Brain microvascular endothelial cell (primary cell): ENCODE measurements around the gene SVOPL.

Source experiments
- DNase-seq: peaks from one replicate; pipeline ENCODE4 v3.0.0-alpha.2; 2020
- H3K27ac ChIP-seq: fragments of 250-450 bp; sonication (Bioruptor Pico); 2 replicates; pipeline ENCODE4 v1.5.1; 2020; ENCODE audit warnings: mild to moderate bottlenecking, moderate library complexity
- H3K27me3 ChIP-seq: fragments of 250-450 bp; sonication (Bioruptor Pico); replicated peaks from 2 replicates; pipeline ENCODE4 v1.5.1; 2020; ENCODE audit warnings: mild to moderate bottlenecking
- H3K36me3 ChIP-seq: fragments of 250-450 bp; sonication (Bioruptor Pico); replicated peaks from 2 replicates; pipeline ENCODE4 v1.5.1; 2020; ENCODE audit warnings: mild to moderate bottlenecking
- H3K4me3 ChIP-seq: 2 replicates; pipeline ENCODE4 v1.5.1; 2011; ENCODE audit warnings: low read depth, mild to moderate bottlenecking, control low read depth, low read length, moderate library complexity
- CTCF ChIP-seq: IDR thresholded peaks from 2 replicates; pipeline ENCODE4 v1.5.1; 2011; ENCODE audit warnings: low read depth, mild to moderate bottlenecking, moderate library complexity, low read length, control low read depth, inconsistent platforms; ENCODE audit errors: missing control alignments
- in situ Hi-C: cut with HindIII; loops from 2 replicates; pipeline ENCODE4 v1.10.0; 2017; ENCODE audit warnings: low sequenced_read_pairs, low pct_ligation_motif_present

The SVOPL gene

GRCh38 chr7:138700857-138701536 lies at the start of gene SVOPL:
Gene SVOPL (minus strand): TSS chr7:138701362. CDS start chr7:138679045, 22,317 bp downstream.
- H3K36me3 ChIP-seq, result no peaks in the 10 kb centered on the region
- no peak for DNase-seq
- in situ Hi-C loops, result no loop called here
- H3K27me3 ChIP-seq, result no peaks in the 10 kb centered on the region
- no peak within 1 kb of the TSS for H3K4me3 ChIP-seq
- no peak within 1 kb of the TSS for H3K27ac ChIP-seq
- TF ChIP-seq CTCF, result no peak

- no peak overlapping the region for H3K27ac ChIP-seq
- in situ Hi-C loops, result no loop called here
Measured at GRCh38 chr7:138750473-138750872, 49.3 kb upstream of the SVOPL start.

GRCh38 chr7:138749960-138750359 lies 48.8 kb upstream of the SVOPL start:
- in situ Hi-C loops, result no loop called here
- no peaks in the 10 kb centered on the region for H3K36me3 ChIP-seq
- no peak overlapping the region for H3K27ac ChIP-seq
- no peak for DNase-seq
- no peak overlapping the region for H3K4me3 ChIP-seq
- TF ChIP-seq CTCF, result no peak
- H3K27me3 ChIP-seq, result no peaks in the 10 kb centered on the region

More at GRCh38 chr7:138750473-138750872, 49.3 kb upstream of the SVOPL start:
- no peaks in the 10 kb centered on the region for H3K36me3 ChIP-seq
- no peak for DNase-seq
- no peaks in the 10 kb centered on the region for H3K27me3 ChIP-seq
- TF ChIP-seq CTCF, result no peak
- H3K4me3 ChIP-seq, result no peak overlapping the region

GRCh38 chr7:138748666-138749065 lies 47.5 kb upstream of the SVOPL start:
- H3K36me3 ChIP-seq, result no peaks in the 10 kb centered on the region
- H3K27me3 ChIP-seq, result no peaks in the 10 kb centered on the region
- H3K27ac ChIP-seq, result no peak overlapping the region
- DNase-seq, result no peak
- no peak overlapping the region for H3K4me3 ChIP-seq
- in situ Hi-C loops, result no loop called here
- TF ChIP-seq CTCF, result no peak

- H3K36me3 ChIP-seq, result no peaks in the 10 kb centered on the region
- no peak overlapping the region for H3K27ac ChIP-seq
- H3K27me3 ChIP-seq, result no peaks in the 10 kb centered on the region
- in situ Hi-C loops, result no loop called here
- H3K4me3 ChIP-seq, result no peak overlapping the region
- TF ChIP-seq CTCF, result no peak
- no peak for DNase-seq
Measured at GRCh38 chr7:138746073-138746472, 44.9 kb upstream of the SVOPL start.

- in situ Hi-C loops, result no loop called here
- Histone ChIP-seq H3K27ac (no peak overlapping the region), H3K36me3 (no peaks in the 10 kb centered on the region), H3K4me3 (no peak overlapping the region), H3K27me3 (no peaks in the 10 kb centered on the region)
- no peak for TF ChIP-seq CTCF
- DNase-seq, result no peak
Measured at GRCh38 chr7:138745189-138745588, 44.0 kb upstream of the SVOPL start.
